Activated CD8-positive, alpha-beta memory T cell treated with anti-CD3 and anti-CD28 coated beads for 48 hours (primary cell): Measurements from ENCODE around the gene PRRC2B.
"Not testable (repeated sequence)": the region's sequence is repeated elsewhere in the genome, so short reads cannot be mapped to it uniquely, and the experiment has no call there.

Experiments
- DNase-seq, 3 experiments: peaks; one replicate each; pipeline ENCODE4 v3.0.0-alpha.2; 2020; ENCODE audit warnings: low read depth in 2 of 3, low spot score in 2 of 3

Gene PRRC2B

GRCh38 chr9:131433302-131433854, 39.5 kb downstream of the PRRC2B start:
- DNase-seq, result no peak

DNA sequence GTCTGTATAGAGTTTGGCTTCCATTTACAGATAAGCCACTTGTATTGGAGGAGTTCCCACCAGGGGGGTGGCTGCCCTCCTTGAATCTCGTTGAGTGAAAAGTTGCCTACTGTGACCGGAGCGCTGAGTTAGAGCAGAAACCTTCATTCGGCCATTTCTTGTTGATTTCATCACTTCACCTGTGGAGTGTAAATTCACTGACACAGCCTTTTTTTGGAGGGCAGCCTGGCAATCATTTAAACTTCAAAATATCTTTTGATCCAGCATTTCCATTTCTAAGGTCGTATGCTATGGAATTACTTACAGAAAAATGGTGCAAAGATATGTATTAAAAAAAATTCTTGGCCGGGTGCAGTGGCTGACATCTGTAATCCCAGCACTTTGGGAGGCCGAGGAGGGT, 40.8 kb downstream of the PRRC2B start:
- no peak for DNase-seq

DNA sequence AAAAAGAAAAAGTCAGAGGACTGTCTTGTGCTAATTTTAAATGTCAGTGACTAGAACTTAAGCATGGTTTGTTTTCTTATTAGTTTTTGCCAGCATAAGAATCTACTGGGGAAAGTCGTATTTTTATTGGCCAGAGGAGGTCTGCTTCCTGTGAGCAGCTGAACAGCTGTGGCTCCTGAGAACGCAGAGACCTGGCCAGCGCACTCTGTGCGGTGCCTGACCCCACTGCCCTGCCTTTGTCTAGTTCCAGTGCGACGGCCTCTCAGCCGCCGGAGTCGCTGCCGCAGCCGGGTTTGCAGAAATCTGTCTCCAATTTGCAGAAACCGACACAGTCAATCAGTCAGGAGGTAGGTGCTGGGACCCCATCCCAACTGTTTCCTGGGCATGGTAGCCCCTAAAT, 42.5 kb downstream of the PRRC2B start:
- DNase-seq, result no peak

- DNase-seq, result no peak
These were observed 43.0 kb downstream of the PRRC2B start for GRCh38 chr9:131436865-131437271.

GRCh38 chr9:131438190-131438589, 44.3 kb downstream of the PRRC2B start:
- no peak for DNase-seq

GRCh38 chr9:131439224-131439623, 45.3 kb downstream of the PRRC2B start:
- no peak for DNase-seq

DNA sequence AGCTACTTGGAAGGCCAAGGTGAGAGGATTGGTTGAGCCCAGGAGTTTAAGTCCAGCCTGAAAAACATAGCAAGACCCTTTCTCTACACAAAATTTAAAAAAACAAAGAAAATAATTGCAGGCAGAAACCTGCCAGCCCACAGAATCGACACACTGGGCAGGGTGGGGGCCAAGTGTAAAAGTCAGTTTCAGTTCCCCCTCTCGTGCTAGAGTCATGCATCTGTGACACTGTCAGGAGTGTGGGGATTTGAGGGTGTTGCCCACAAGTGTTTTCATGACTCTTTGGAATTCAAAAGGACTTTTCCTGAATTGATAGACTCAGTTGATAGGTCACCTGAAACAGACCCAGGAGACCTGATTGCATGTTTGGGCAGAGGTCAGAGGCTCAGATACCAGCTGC, 47.6 kb downstream of the PRRC2B start:
- DNase-seq, result no peak

- no peak for DNase-seq
These were observed 48.5 kb downstream of the PRRC2B start for GRCh38 chr9:131442351-131442750.

DNA sequence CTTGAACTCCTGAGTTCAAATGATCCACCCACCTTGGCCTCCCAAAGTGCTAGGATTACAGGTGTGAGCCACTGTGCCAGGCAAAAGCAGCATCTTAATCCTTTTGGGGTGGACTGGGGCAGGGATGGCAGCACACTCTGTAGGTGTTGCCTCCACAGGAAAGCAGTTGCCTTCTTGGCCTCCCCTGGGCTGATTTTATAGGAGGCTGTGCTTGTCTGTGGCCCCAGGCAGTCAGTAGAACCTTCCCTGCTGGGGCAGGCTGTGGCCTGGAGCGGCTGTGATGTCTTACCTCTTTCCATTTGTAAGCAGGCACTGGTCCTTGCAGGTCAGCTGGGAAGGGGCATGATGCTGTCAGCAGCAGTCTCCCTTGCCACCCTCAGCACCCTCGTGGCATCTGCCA, 49.8 kb downstream of the PRRC2B start:
- no peak for DNase-seq

GRCh38 chr9:131446276-131446675, 52.4 kb downstream of the PRRC2B start:
- no peak for DNase-seq

- no peak for DNase-seq
These were observed 53.3 kb downstream of the PRRC2B start for GRCh38 chr9:131447148-131447547.

DNA sequence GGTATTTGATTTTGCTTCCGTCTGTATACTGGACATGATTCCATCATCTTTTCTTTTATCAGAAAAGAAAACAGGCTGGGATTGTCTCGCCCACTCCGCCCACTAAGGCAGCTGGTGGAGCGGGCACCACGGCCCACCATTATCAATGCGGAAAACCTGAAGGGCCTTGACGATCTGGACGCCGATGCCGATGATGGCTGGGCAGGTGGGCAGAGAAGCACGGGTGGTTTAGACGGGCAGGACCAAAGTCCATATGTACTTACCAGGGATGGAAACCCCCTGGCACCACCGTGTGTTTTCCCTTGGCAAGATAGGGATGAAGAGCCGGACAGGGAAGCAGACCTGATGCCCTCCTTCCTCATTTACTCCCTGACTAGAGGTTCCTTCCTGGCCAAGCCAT, 53.7 kb downstream of the PRRC2B start:
- DNase-seq, result no peak

DNA sequence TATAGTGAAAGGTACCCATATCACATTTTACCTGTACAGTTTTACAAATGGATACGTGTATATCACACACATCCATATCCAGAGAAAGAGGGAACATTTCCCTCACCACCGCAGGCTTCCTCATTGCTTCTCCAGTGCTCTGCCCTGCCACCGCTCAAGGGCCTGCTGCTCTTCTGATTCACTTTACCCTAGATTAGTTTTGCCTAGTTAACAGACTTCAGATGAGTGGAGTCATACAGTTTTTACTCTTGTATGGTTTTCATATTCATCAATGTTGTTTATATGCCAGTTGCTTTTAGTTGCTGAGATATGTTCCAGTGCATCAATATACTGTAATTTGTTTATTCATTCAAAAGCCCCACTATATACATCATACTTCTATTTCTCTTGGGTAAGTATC, 54.9 kb downstream of the PRRC2B start:
- DNase-seq, result no peak

GRCh38 chr9:131449276-131449675, 55.4 kb downstream of the PRRC2B start:
- no peak for DNase-seq

- DNase-seq, result no peak
These were observed 60.1 kb downstream of the PRRC2B start for GRCh38 chr9:131454028-131454427.

DNA sequence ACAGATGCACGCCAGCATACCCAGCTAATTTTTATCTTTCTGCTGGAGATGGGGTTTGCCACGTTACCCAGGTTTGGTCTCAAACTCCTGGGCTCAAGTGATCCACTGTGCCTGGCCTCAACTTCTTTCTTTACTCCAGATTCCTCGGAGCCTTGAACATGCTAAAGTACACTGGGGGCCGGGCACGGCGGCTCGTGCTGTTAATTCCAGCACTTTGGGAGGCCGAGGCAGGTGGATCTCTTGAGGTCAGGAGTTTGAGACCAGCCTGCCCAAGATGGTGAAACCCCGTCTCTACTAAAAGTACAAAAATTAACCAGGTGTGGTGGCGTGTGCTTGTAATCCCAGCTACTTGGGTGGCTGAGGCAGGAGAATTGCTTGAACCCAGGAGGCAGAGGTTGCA, 61.8 kb downstream of the PRRC2B start:
- not testable (repeated sequence) for DNase-seq

DNA sequence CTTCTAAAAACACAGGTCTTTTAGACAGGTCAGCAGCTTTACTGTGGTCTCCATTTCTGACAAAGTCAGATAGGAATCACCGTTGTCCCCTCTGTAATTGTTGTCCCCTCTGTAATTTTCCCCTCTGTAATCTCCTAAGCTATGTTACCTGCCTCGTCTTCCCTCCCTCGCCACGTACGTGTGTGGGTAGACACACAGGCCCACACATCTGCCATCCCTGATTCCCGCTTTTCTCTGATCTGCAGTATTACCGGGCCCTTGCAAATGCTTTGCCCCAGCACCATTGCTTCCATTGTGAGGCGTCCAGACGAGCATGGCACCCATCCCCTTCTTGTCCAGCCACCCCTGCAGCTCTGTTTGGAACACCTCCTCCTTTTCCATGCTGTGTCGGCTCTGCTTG, 63.9 kb downstream of the PRRC2B start:
- no peak for DNase-seq

GRCh38 chr9:131459056-131459455, 65.2 kb downstream of the PRRC2B start:
- DNase-seq, result no peak

- DNase-seq, result no peak
These were observed 67.3 kb downstream of the PRRC2B start for GRCh38 chr9:131461166-131461565.

DNA sequence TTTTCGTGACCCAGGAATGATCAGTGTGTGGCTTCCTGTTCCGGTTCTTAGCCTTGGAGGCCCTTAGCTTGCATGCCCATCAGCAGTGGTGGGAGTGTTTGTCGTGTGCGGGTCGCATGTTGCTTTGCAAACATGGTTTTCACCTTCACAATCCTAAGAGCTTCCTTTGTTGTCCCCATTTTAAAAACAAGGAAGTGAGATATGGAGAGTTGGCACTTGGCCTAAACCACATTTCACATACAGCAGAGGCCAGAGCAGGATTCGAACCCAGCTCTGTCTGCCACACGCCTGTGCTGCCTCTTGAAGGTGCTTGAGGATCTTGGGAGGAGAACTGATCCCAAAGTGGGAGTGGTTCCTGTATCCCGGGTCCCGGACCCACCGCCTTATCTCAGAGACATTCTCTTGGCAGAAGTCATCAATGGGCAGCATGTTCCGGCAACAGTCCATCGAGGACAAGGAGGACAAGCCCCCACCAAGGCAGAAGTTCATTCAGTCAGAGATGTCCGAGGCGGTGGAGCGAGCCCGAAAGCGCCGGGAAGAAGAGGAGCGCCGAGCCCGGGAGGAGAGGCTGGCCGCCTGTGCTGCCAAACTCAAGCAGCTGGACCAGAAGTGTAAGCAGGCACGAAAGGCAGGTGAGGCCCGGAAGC, 70.6 kb downstream of the PRRC2B start:
- DNase-seq, result no peak

GRCh38 chr9:131465401-131465800, 71.5 kb downstream of the PRRC2B start:
- DNase-seq, result no peak

GRCh38 chr9:131467214-131467935, 73.5 kb downstream of the PRRC2B start:
- DNase-seq, result no peak

DNA sequence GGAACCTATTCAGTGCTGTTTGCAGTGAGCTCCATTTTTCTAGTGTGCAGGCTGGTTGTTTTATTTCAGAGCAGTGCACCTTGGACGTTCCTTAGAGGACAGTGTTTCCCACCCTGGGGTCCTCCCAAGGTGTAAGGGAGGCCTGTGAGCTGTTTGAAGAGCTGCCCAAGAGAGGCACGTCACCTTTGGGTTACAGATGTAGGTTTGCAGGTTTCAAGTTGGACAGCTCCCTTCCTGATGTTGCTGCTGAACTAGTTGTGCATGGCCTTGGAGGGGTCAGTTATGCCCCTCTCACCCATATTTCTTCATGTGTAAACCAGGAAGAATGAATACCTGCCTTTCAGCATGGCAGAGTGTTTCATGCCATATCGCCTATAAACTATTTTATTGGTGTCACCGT, 74.1 kb downstream of the PRRC2B start:
- no peak for DNase-seq
